Neural cell (in vitro differentiated cells): ENCODE results near the gene RAPGEF4. TPM values are rescaled to one million over a fixed set of nuclear protein-coding genes. Genes with fewer than 3 reads are reported as not detected.

Experiments used
- H2AFZ ChIP-seq: fragments of 200-600, 300-800 bp; sonication (generic), shearing (Covaris generic); 2 replicates; pipeline ENCODE4 v1.6.0; 2014; ENCODE audit warnings: low read depth, mild to moderate bottlenecking, antibody characterized with exemption, low read length, moderate library complexity
- H3F3A ChIP-seq: fragments of 200-600 bp; shearing (Covaris generic); 2 replicates; pipeline ENCODE4 v1.6.1; 2016; ENCODE audit warnings: mild to moderate bottlenecking, moderate library complexity, mixed read lengths, antibody characterized with exemption, low read length; ENCODE audit not compliant: insufficient read depth, poor library complexity, severe bottlenecking
- H3K27ac ChIP-seq: fragments of 200-600, 300-800 bp; sonication (generic), shearing (Covaris generic); 2 replicates; pipeline ENCODE4 v1.5.1; 2014; ENCODE audit warnings: mild to moderate bottlenecking, low read length, moderate library complexity
- H3K27me3 ChIP-seq: fragments of 300-800, 200-600 bp; sonication (generic), shearing (Covaris generic); 2 replicates; pipeline ENCODE4 v1.6.0; 2014; ENCODE audit warnings: mild to moderate bottlenecking, low read depth, low read length, moderate library complexity; ENCODE audit not compliant: insufficient read depth
- H3K36me3 ChIP-seq: fragments of 300-800, 200-600 bp; sonication (generic), shearing (Covaris generic); 2 replicates; pipeline ENCODE4 v1.5.1; 2014; ENCODE audit warnings: mild to moderate bottlenecking, antibody characterized with exemption, low read length, moderate library complexity; ENCODE audit not compliant: insufficient read depth
- H3K4me2 ChIP-seq: fragments of 300-800, 200-600 bp; sonication (generic), shearing (Covaris generic); 2 replicates; pipeline ENCODE4 v1.6.0; 2014; ENCODE audit warnings: mild to moderate bottlenecking, low read length
- H3K4me3 ChIP-seq: fragments of 300-800, 200-600 bp; sonication (generic), shearing (Covaris generic); 2 replicates; pipeline ENCODE4 v1.5.1; 2014; ENCODE audit warnings: mild to moderate bottlenecking, low read length, moderate library complexity
- H3K79me2 ChIP-seq: fragments of 200-600 bp; shearing (Covaris generic); replicated peaks from 2 replicates; pipeline ENCODE4 v1.6.0; 2014; ENCODE audit warnings: mild to moderate bottlenecking, low read length, moderate library complexity; ENCODE audit not compliant: insufficient read depth
- H3K9ac ChIP-seq: fragments of 300-800, 200-600 bp; sonication (generic), shearing (Covaris generic); 2 replicates; pipeline ENCODE4 v1.6.1; 2016; ENCODE audit warnings: mild to moderate bottlenecking, low read length, mixed read lengths
- H3K9me2 ChIP-seq: fragments of 200-600 bp; shearing (Covaris generic); 2 replicates; pipeline ENCODE4 v1.6.1; 2016; ENCODE audit warnings: mild to moderate bottlenecking, low read length, mixed read lengths; ENCODE audit not compliant: insufficient read depth
- H3K9me3 ChIP-seq: fragments of 200-600, 300-800 bp; sonication (generic), shearing (Covaris generic); 2 replicates; pipeline ENCODE4 v1.6.1; 2016; ENCODE audit warnings: mild to moderate bottlenecking, mixed run types, low read length, moderate library complexity, mixed read lengths
- H4K20me1 ChIP-seq: fragments of 200-600 bp; shearing (Covaris generic); 2 replicates; pipeline ENCODE4 v1.6.1; 2016; ENCODE audit warnings: mild to moderate bottlenecking, mixed run types; ENCODE audit not compliant: insufficient read depth
- CTCF ChIP-seq: fragments of 450-650 bp; IDR thresholded peaks from 2 replicates; pipeline ENCODE4 v1.5.1; 2014; ENCODE audit warnings: antibody characterized with exemption, mild to moderate bottlenecking, moderate library complexity; ENCODE audit not compliant: poor library complexity, severe bottlenecking
- EP300 ChIP-seq: fragments of 450-650 bp; conservative IDR thresholded peaks from 2 replicates; pipeline ENCODE4 v1.6.1; 2014; ENCODE audit warnings: antibody characterized with exemption, mild to moderate bottlenecking, moderate library complexity; ENCODE audit not compliant: poor library complexity, severe bottlenecking
- EZH2 ChIP-seq: fragments of 200-600, 300-800 bp; shearing (Covaris generic), sonication (generic); IDR thresholded peaks from 2 replicates; pipeline ENCODE4 v1.6.1; 2014; ENCODE audit warnings: antibody characterized with exemption, low read length, borderline replicate concordance, mild to moderate bottlenecking; ENCODE audit not compliant: insufficient read depth, poor library complexity, severe bottlenecking
- MXI1 ChIP-seq: fragments of 450-650 bp; conservative IDR thresholded peaks from 2 replicates; pipeline ENCODE4 v1.6.1; 2014; ENCODE audit warnings: antibody characterized with exemption, mild to moderate bottlenecking; ENCODE audit not compliant: poor library complexity, severe bottlenecking
- POLR2AphosphoS5 ChIP-seq: IDR thresholded peaks from 2 replicates; pipeline ENCODE4 v1.6.1; 2012
- RAD21 ChIP-seq: fragments of 450-650 bp; conservative IDR thresholded peaks from 2 replicates; pipeline ENCODE4 v1.6.1; 2014; ENCODE audit warnings: antibody characterized with exemption, mild to moderate bottlenecking, moderate library complexity
- REST ChIP-seq: IDR thresholded peaks from 2 replicates; pipeline ENCODE4 v1.6.1; 2012; ENCODE audit warnings: borderline replicate concordance
- SMC3 ChIP-seq: fragments of 450-650 bp; conservative IDR thresholded peaks from 2 replicates; pipeline ENCODE4 v1.6.1; 2014; ENCODE audit warnings: antibody characterized with exemption, mild to moderate bottlenecking, moderate library complexity; ENCODE audit not compliant: poor library complexity
- TAF1 ChIP-seq: IDR thresholded peaks from 2 replicates; pipeline ENCODE4 v1.6.1; 2012; ENCODE audit warnings: low read depth
- polyA plus RNA-seq: library from polyadenylated mRNA; depleted of rRNA; stranded (reverse); fragments of >200 nt; gene quantifications from 2 replicates; pipeline ENCODE4 v1.2.3, GENCODE V29; 2014

RAPGEF4 gene
- polyA plus RNA-seq, 1 donor from 2014 or later, result 10.4 TPM

- no peaks in the 10 kb centered on the region for H3K36me3 ChIP-seq
- H3K9me2 ChIP-seq, result no peaks in the 10 kb centered on the region
- H4K20me1 ChIP-seq, result no peaks in the 10 kb centered on the region
- H3K27me3 ChIP-seq, result no peaks in the 10 kb centered on the region
- H3F3A ChIP-seq, result no peaks in the 10 kb centered on the region
- no peak overlapping the region for H2AFZ ChIP-seq
- H3K79me2 ChIP-seq, result no peaks in the 10 kb centered on the region
- TF ChIP-seq POLR2AphosphoS5 (no peak), TAF1 (no peak), EZH2 (no peak), SMC3 (no peak), MXI1 (no peak), RAD21 (no peak)
- H3K9ac ChIP-seq, result no peak overlapping the region
- no peak overlapping the region for H3K4me3 ChIP-seq
- no peak overlapping the region for H3K27ac ChIP-seq
- no peaks in the 10 kb centered on the region for H3K9me3 ChIP-seq
- no peak overlapping the region for H3K4me2 ChIP-seq
Observed at GRCh38 chr2:172842511-172843265, 107.0 kb downstream of the RAPGEF4 start.

GRCh38 chr2:172843266-172843582, 107.6 kb downstream of the RAPGEF4 start:
- H3K9me3 ChIP-seq, result no peaks in the 10 kb centered on the region
- no peaks in the 10 kb centered on the region for H3K36me3 ChIP-seq
- no peaks in the 10 kb centered on the region for H3K79me2 ChIP-seq
- no peaks in the 10 kb centered on the region for H3K27me3 ChIP-seq
- no peak overlapping the region for H3K4me2 ChIP-seq
- no peaks in the 10 kb centered on the region for H3F3A ChIP-seq
- no peak overlapping the region for H3K4me3 ChIP-seq
- no peak overlapping the region for H3K9ac ChIP-seq
- no peak overlapping the region for H3K27ac ChIP-seq
- no peak overlapping the region for H2AFZ ChIP-seq
- H3K9me2 ChIP-seq, result no peaks in the 10 kb centered on the region
- H4K20me1 ChIP-seq, result no peaks in the 10 kb centered on the region
- TF ChIP-seq EZH2 (no peak), MXI1 (no peak), REST (no peak), RAD21 (no peak), EP300 (no peak), SMC3 (no peak), POLR2AphosphoS5 (no peak), TAF1 (no peak), CTCF (no peak)
